KOPT-K1 (cell line): ENCODE results near the gene TPGS2.
A peak's percentile ranks its signal among the peaks of the same experiment; 100 is the strongest.
"Not testable (repeated sequence)": the region's sequence is repeated elsewhere in the genome, so short reads cannot be mapped to it uniquely, and the experiment has no call there.

Experiments
- H3K27ac ChIP-seq: fragments of 200-600 bp; sonication (generic); 2 replicates; pipeline ENCODE4 v1.5.1; 2016; ENCODE audit warnings: antibody characterized with exemption, mild to moderate bottlenecking, low read depth, low read length; ENCODE audit not compliant: poor library complexity, severe bottlenecking
- H3K36me3 ChIP-seq: fragments of 200-600 bp; sonication (generic); 2 replicates; pipeline ENCODE4 v1.5.1; 2017; ENCODE audit warnings: antibody characterized with exemption, mild to moderate bottlenecking, low read length, moderate library complexity; ENCODE audit not compliant: insufficient read depth
- H3K9me3 ChIP-seq: fragments of 200-600 bp; sonication (generic); 2 replicates; pipeline ENCODE4 v1.5.1; 2017; ENCODE audit warnings: antibody characterized with exemption, low read length, mild to moderate bottlenecking; ENCODE audit not compliant: insufficient read depth, poor library complexity, severe bottlenecking

The TPGS2 gene, protein sequence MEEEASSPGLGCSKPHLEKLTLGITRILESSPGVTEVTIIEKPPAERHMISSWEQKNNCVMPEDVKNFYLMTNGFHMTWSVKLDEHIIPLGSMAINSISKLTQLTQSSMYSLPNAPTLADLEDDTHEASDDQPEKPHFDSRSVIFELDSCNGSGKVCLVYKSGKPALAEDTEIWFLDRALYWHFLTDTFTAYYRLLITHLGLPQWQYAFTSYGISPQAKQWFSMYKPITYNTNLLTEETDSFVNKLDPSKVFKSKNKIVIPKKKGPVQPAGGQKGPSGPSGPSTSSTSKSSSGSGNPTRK

DNA sequence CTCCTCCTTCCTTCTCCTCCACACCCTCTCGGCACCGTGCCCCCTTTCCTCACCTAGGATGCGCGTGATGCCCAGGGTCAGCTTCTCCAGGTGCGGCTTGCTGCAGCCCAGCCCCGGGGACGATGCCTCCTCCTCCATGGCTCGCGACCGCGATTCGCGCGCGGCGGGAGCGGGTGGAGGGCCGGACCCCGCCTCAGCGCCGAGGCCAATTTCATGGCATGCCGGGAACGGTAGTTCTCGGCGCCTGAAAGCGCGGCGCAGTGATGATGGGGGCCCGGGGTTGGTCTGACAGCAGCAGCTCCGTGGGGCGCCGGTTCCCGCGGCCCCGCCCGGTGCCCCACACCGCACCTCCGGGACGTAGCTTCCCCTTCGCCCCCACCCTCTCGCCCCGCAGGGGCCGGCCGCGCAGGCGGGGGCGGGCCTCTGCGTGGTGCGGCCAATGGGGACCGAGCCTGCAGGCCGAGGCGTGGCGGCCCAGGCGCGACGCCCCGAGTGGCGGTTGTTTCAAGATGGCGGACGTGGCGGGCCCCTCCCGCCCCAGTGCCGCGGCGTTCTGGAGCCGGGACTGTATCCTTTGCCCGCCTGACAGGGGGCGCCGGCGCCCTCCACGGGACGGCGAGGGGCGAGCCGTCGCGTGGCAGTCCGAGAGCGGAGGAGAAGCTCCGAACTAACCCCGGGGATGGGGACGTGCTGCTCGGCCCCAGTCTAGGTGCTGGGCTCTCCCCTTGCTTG, at the start of gene TPGS2, which contains the start of gene KIAA1328:
Gene TPGS2, minus strand, starts transcription at position 373 of the 732 bp plus-strand sequence. Its CDS starts 235 bp downstream, at position 138.
Gene KIAA1328, plus strand, starts transcription at position 498 of the 732 bp plus-strand sequence. Its CDS starts 12 bp downstream, at position 510.
- peak within 1 kb of the TSS; percentile 93 for H3K27ac ChIP-seq
- no peaks in the 10 kb centered on the region for H3K9me3 ChIP-seq
- H3K36me3 ChIP-seq: peaks cover 22% of the 10 kb centered on the region

DNA sequence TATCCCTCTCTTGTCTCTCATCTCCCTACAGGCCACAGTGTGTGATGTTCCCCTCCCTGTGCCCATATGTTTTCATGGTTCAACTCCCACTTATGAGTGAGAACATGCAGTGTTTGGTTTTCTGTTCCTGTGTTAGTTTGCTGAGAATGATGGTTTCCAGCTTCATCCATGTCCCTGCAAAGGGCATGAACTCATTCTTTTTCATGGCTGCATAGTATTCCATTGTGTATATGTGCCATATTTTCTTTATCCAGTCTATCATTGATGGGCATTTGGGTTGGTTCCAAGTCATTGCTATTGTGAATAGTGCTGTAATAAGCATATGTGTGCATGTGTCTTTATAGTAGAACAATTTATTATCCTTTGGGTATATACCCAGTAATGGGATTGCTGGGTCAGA, 45.0 kb upstream of the TPGS2 start:
- H3K9me3 ChIP-seq: peaks cover 11% of the 10 kb centered on the region
- H3K27ac ChIP-seq, H3K36me3 ChIP-seq: not testable (repeated sequence)

DNA sequence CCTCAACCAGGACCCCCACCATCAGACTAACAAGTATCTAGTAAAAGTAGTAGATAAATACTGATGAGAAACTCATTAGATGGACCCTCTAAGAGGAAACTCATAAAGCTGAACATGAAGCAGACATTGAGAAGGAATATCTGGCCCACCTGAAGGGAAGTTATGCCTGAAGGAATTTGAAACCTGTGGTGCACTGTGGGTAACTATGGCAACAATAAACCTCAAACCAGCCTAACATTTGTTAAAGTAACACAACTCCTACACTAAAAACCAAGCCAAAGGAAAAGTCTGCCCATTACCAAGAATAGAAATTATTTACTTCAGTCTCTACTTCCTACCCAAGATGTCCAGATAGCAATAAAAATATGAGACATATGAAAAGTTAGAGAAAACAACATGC, 43.5 kb upstream of the TPGS2 start:
- no peak overlapping the region for H3K27ac ChIP-seq
- H3K9me3 ChIP-seq: peaks cover 11% of the 10 kb centered on the region
- H3K36me3 ChIP-seq: no peaks in the 10 kb centered on the region

DNA sequence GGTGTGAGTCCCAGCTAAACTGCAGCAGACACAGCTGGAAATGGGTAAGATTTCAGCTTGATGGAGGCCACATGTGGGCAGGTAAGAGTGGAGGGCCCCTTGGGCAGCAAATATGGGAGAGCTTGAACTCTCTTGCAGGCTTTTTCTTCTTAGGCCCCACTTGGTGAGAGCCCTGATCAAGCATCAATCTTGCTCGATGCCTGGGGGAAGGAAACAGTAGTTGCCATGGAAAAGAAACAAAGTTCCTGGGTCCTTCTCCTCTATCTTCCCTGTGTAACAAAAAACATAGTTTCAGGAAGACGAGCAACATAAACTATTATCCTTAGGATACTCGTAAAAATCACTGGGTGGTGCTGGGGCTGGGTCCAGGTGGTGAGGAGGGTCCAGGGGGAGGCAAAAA, 43.0 kb upstream of the TPGS2 start:
- Histone ChIP-seq H3K27ac (no peak overlapping the region), H3K36me3 (no peaks in the 10 kb centered on the region), H3K9me3 (peaks cover 11% of the 10 kb centered on the region)

DNA sequence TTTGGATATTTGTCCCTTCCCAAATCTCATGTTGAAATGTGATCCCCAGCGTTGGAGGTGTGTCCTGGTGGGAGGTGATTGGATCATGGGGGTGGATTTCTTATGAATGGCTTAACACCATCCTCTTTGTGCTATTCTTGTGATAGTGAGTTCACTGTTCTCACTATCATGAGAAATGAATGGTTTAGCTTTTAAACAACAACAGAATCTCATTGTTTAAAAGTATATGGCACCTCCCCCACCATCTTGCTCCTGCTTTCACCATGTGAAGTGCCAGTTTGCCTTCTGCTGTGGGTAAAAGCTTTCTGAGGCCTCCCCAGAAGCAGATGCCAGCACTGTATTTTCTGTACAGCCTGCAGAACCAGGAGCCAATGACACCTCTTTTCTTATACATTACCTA, 38.3 kb upstream of the TPGS2 start:
- Histone ChIP-seq H3K27ac (no peak overlapping the region), H3K9me3 (no peaks in the 10 kb centered on the region), H3K36me3 (no peaks in the 10 kb centered on the region)

DNA sequence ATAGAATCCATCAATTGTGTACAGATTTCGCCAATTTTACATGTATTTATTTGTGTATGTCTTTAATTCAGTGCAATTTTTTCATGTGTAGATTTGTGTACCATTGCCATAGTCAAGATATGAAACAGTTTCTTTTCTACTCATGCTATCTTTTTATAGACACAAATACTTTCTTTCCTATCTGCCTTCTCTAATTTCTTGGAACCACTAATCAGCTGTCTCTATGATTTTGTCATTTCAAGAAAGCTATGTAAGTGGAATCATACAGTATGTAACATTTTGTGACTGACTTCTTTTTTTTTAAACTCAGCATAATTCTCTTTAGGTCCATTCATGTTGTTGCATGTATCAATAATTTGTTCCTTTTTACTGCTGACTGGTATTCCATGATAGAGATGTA, 33.4 kb upstream of the TPGS2 start:
- H3K27ac ChIP-seq: no peak overlapping the region
- no peaks in the 10 kb centered on the region for H3K9me3 ChIP-seq
- 0 out of 2 replicates have a peak, but pooled peaks cover 3% of the 10 kb centered on the region for H3K36me3 ChIP-seq

DNA sequence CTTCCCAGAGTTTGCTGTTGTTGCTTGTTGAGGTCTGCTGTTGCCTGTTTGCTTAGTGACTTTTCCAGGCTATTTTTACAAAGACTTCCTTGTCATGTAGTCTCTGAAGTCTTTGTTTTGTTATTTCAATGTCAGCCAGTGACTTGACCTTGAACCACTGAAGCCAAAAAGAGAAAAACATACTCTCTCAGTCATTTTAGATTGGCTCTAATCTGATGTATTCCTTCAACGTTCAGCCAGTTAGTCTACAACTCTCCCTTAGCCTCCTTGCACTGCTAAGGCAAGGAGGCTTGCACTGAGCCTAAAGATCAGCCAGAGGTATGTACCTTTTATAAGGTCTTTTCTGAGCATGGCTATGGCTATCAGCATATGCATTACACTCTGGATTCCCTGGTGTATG, 28.0 kb upstream of the TPGS2 start:
- peaks cover 19% of the 10 kb centered on the region for H3K9me3 ChIP-seq
- no peak overlapping the region for H3K27ac ChIP-seq
- 0 out of 2 replicates have a peak, but pooled peaks cover 5% of the 10 kb centered on the region for H3K36me3 ChIP-seq

DNA sequence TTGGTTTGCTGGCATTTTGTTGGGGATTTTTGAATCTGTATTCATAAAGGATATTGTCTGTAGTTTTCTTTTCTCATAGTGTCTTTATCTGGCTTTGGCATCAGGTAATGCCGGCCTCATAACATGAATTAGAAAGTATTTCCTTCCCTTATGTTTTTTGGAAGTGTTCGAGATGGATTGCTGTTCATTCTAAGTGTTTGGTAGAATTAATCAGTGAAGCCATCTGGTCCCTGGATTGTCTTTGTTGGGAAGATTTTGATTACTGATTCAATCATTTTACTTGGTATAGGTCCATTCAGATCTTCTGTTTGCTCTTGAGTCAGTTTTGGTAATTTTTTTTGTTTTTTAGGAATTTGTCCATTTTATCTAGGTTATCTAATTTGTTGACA, 22.4 kb upstream of the TPGS2 start:
- Histone ChIP-seq H3K36me3 (no peaks in the 10 kb centered on the region; the same call in 1 of the 2 replicates), H3K27ac (no peak overlapping the region), H3K9me3 (peaks cover 22% of the 10 kb centered on the region)

DNA sequence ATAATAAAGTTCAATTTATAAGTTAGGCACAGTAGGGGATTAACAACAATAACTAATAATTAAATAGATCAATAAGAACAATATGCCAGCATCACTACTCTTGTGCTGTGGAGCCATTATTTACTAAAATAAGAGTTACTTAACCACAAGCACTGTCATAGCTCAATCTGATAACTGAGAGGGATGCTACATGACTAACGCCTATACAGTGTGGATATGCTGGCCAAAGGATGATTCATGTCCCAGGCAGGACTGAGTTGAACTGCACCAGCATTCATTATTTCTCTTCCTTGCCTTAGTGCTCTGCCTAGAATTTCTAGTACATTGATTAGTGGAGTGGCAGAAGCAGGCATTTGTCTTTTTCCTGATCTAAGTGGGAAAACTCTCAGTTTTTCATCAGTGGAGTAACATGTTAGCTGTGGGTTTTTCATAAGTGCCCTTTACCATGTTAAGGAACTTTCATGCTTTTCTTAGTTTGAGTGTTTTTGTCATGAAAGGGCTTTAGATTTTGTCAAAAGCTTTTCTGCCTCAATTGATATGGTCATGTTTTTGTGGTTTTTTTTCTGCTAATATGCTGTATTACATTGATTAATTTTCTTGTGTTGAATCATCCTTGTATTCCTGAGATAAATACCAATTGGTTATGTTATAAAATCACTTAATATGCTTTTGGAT, 21.9 kb upstream of the TPGS2 start:
- no peaks in the 10 kb centered on the region; the same call in 1 of the 2 replicates for H3K36me3 ChIP-seq
- H3K27ac ChIP-seq: no peak overlapping the region
- peaks cover 22% of the 10 kb centered on the region for H3K9me3 ChIP-seq

DNA sequence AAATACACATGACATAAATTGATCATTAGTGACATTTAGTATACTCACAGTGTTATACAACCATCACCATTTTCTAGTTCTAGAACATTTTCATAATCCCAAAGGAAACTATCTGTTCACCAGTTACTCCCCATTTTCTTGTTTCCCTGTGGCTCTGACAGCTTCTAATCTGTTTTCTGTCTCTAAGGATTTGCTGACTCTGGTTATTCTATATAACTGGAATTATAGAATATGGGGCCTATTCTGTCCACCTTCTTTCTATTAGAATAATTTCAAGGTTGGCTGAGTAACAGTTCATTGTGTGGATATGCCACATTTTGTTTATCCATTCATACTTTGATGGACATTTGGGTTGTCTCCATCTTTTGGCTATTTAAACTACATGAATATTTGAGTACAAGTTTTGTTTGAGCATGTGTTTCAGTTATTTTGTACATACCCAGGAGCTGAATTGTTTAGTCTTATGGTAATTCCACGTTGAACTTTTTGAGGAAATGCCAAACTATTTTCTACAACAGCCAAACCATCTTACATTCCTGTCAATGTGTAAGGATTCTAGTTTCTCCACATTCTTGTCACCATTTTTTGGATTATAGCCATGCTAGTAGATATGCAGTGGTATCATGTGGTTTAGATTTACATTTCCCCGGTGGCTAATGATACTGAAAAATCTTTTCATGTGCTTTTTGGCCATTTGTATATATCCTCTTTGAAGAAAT, 20.6 kb upstream of the TPGS2 start:
- Histone ChIP-seq H3K36me3 (no peaks in the 10 kb centered on the region; the same call in 1 of the 2 replicates), H3K9me3 (peaks cover 22% of the 10 kb centered on the region), H3K27ac (no peak overlapping the region)

DNA sequence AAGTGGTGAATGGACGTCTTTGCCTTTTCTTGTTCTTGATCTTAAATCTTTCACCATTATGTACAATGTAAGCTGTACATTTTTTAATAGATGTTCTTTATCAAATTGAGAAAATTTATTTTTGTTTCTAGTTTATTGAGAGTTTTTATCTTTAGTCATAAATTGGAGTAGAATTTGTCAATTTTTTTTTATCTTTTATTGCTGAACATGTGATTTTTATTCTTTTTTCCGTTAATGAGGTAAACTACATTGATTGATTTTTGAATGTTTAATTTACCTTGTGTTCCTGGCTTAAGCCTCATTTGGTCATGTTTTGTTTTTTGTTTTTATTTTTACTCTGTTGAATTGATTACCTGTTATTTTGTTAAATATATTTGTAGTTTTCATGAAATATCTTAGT, 19.8 kb upstream of the TPGS2 start:
- no peak overlapping the region for H3K27ac ChIP-seq
- H3K9me3 ChIP-seq: peaks cover 16% of the 10 kb centered on the region
- H3K36me3 ChIP-seq: no peaks in the 10 kb centered on the region; the same call in 1 of the 2 replicates

DNA sequence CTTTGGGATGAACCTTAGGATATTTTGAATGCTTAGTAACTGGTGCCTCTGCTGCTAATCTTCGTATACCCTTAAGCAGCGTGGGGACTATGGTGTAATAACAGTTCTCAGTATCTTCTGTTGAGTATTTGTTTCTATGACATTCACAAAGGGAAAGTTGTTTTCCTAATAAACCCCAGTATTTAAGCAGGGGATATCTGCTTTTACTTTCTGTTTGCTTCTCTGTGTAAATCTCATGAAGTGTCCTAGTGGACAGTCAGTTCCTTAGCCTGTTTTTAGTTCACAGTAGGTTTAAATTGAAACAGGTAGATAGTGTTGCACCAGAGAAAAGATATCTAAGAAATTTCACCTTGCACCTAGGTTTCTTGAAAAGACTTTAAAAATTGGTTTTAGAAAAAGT, 15.0 kb upstream of the TPGS2 start:
- H3K27ac ChIP-seq: no peak overlapping the region
- no peaks in the 10 kb centered on the region; the same call in 1 of the 2 replicates for H3K36me3 ChIP-seq
- H3K9me3 ChIP-seq: no peaks in the 10 kb centered on the region

DNA sequence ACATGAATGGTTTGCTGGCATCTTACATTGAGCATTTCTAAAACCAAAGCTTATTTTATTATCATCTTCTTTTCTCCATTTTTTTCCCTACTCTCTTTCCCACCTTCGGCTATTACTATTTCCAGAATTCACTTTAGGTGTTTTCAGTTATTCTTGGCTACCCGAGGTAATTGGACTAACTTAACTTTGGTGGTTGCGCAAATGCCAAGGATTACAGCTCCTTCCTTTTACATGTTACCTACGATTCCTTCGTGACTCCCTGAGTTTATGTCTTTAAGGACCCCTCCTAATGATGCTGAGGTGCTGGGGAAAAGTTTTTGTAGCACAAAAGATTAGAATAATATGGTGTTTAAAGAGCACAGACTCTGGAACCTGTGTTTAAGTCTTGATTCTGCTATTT, 14.4 kb upstream of the TPGS2 start:
- Histone ChIP-seq H3K27ac (no peak overlapping the region), H3K36me3 (no peaks in the 10 kb centered on the region; the same call in 1 of the 2 replicates), H3K9me3 (no peaks in the 10 kb centered on the region)

DNA sequence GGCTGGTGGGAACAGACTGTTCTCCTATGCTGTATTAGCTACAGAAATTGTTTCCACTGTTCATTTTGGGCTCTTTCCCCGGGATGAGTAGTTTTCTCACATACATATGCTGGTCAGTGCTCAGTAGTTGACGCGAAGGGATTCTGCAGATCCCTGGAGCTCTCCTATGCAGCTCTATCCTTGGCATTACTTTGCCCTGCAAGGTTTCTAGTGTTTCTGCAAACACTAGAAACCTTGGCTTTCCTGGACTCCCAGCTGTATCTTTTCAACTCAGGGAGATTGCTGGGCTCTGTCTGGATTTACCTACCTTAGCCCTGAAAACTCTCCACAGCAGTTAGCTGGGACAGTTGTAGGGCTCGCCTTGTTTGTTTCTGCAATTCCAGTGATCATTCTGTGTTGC, 11.0 kb upstream of the TPGS2 start:
- Histone ChIP-seq H3K27ac (no peak overlapping the region), H3K36me3 (peaks cover 20% of the 10 kb centered on the region), H3K9me3 (no peaks in the 10 kb centered on the region)

DNA sequence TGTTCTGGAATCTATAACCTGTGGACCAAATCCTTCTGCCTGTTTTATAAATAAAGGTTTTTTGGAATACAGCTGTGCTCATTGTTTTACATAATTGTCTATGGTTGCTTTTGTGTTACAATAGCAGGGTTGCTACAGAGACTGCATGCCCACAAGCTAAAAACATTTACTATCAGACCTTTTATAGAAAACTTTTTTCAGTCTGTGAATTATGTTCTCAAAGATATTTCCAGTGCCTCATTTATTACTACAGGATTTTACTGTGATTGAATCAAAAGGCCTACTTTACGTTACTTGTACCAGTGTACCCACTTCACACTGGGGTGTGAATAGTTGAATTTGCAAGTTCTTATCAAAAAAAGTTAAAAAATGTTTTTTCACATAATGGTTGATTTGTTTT, 7.1 kb upstream of the TPGS2 start:
- Histone ChIP-seq H3K36me3 (peaks cover 20% of the 10 kb centered on the region), H3K9me3 (no peaks in the 10 kb centered on the region), H3K27ac (no peak overlapping the region)
